ENCODE results near the gene SLC16A2.
"Not testable (repeated sequence)": the region's sequence is repeated elsewhere in the genome, so short reads cannot be mapped to it uniquely, and the experiment has no call there.

The SLC16A2 gene

DNA sequence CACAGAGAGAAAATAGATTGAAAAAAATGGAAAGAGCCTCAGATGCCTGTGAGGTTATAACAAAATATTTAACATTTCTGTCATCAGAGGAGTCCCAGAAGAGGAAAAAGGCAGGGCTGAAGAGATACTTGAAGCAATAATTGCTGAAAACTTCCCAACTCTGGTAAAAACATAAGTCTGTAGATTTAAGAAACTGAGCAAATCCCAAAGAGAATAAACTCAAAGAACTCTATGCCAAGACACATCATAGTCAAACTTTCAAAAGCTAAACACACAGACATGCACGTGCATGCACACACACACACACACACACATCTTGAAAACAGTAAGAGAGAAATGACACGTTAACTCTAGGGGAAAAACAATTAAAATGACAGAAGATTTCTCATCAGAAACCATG is 94.1 kb downstream of the SLC16A2 start:
- H3K4me1 ChIP-seq: no peaks in the 10 kb centered on the region
- H3K4me3 ChIP-seq (ENCODE audit: low read depth, low read length): no peak overlapping the region
- no peak for DNase-seq
- TF ChIP-seq, protein P1, sequence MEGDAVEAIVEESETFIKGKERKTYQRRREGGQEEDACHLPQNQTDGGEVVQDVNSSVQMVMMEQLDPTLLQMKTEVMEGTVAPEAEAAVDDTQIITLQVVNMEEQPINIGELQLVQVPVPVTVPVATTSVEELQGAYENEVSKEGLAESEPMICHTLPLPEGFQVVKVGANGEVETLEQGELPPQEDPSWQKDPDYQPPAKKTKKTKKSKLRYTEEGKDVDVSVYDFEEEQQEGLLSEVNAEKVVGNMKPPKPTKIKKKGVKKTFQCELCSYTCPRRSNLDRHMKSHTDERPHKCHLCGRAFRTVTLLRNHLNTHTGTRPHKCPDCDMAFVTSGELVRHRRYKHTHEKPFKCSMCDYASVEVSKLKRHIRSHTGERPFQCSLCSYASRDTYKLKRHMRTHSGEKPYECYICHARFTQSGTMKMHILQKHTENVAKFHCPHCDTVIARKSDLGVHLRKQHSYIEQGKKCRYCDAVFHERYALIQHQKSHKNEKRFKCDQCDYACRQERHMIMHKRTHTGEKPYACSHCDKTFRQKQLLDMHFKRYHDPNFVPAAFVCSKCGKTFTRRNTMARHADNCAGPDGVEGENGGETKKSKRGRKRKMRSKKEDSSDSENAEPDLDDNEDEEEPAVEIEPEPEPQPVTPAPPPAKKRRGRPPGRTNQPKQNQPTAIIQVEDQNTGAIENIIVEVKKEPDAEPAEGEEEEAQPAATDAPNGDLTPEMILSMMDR (IDR thresholded peaks at IDR 0.05; ENCODE audit: low read depth, low read length): no peak
- no peaks in the 10 kb centered on the region for H3K9me3 ChIP-seq
- no peaks in the 10 kb centered on the region for H3K36me3 ChIP-seq
- H3K27me3 ChIP-seq: no peaks in the 10 kb centered on the region

DNA sequence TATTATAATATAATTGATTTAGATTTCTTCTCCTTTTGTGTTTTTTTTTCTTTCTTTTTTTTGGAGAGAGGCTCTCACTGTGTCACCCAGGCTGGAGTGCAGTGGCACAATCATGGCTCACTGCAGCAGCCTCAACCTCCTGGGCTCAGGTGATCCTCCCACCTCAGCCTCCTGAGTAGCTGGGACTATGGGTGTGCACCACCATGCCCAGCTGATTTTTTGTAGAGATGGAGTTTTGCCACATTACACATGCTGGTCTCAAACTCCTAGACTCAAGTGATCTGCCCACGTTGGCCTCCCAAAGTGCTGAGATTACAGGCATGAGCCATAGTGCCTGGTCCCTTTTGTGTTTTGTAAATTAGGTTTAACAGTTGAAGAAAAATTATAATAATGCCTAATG is 94.7 kb downstream of the SLC16A2 start:
- H3K36me3 ChIP-seq; H3K4me3 ChIP-seq (ENCODE audit: low read depth, low read length); H3K27me3 ChIP-seq; H3K9me3 ChIP-seq; DNase-seq; H3K4me1 ChIP-seq: not testable (repeated sequence)

DNA sequence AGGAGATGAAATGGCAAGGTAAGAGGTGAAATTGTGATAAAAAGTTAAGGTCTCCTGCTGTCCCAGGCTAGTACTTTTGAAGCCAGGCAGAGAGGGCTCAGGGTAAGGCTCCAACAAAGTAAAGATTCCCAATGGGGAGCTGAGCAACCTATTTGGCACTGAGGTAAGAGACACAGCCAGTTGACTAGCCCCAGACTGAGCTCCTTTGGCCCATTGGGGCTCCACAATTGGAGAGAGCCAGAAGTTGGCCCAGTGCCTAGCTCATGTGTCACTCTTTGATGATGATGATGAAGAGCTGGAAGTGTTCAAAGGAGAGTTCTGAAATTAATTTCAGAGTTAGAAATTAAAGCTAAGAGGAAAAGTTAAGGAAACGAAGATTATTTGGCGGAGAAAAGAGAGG is 98.6 kb downstream of the SLC16A2 start:
- Histone ChIP-seq H3K4me3 (ENCODE audit: low read depth, low read length) (no peak overlapping the region), H3K36me3 (no peaks in the 10 kb centered on the region), H3K27me3 (no peaks in the 10 kb centered on the region), H3K9me3 (no peaks in the 10 kb centered on the region), H3K4me1 (no peaks in the 10 kb centered on the region)
- TF ChIP-seq, protein P1 (IDR thresholded peaks at IDR 0.05; ENCODE audit: low read depth, low read length): no peak
- DNase-seq: no peak

DNA sequence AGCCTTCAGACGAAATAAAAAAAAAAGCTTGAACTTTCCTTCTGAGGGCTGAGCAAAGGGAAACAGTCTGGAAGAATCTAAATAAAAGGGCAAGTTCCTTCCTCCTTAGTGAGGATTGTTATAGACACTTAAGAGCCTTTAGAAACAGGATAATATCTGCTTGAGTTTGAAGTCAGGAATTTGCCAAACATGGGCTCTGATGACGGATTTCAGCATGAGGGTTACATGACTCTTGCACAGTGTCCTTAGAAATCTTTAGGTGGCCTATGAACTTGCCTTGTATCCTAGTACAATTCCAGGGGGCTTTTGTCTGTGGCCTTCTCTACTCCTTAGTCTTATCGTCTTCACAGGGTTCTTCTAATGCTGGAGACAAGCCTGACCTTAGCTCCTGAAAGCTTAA is 99.0 kb downstream of the SLC16A2 start:
- H3K4me1 ChIP-seq: no peaks in the 10 kb centered on the region
- no peaks in the 10 kb centered on the region for H3K36me3 ChIP-seq
- H3K4me3 ChIP-seq (ENCODE audit: low read depth, low read length): no peak overlapping the region
- no peak for DNase-seq
- no peaks in the 10 kb centered on the region for H3K27me3 ChIP-seq
- TF ChIP-seq, protein P1 (IDR thresholded peaks at IDR 0.05; ENCODE audit: low read depth, low read length): no peak
- no peaks in the 10 kb centered on the region for H3K9me3 ChIP-seq

DNA sequence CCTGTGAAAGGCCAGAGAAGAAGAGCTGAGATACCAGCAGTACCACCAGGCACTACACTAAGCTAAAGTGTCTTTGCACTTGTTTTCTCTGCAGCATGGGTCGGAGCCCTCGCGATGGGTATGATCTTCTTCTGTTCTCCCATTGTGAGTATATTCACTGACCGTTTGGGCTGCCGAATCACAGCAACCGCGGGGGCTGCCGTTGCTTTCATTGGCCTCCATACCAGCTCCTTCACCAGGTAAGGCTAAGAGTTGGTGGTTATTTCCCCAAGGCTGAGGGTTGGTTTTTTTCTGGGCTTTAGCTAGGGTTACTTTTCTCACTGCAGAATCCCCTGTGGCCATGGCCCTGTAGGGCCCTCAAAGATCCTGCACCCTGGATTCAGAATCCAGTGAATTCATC is 99.6 kb downstream of the SLC16A2 start:
- no peaks in the 10 kb centered on the region for H3K36me3 ChIP-seq
- TF ChIP-seq, protein P1 (IDR thresholded peaks at IDR 0.05; ENCODE audit: low read depth, low read length): no peak
- no peak overlapping the region for H3K4me3 ChIP-seq (ENCODE audit: low read depth, low read length)
- H3K9me3 ChIP-seq: no peaks in the 10 kb centered on the region
- no peaks in the 10 kb centered on the region for H3K4me1 ChIP-seq
- DNase-seq: no peak
- no peaks in the 10 kb centered on the region for H3K27me3 ChIP-seq

DNA sequence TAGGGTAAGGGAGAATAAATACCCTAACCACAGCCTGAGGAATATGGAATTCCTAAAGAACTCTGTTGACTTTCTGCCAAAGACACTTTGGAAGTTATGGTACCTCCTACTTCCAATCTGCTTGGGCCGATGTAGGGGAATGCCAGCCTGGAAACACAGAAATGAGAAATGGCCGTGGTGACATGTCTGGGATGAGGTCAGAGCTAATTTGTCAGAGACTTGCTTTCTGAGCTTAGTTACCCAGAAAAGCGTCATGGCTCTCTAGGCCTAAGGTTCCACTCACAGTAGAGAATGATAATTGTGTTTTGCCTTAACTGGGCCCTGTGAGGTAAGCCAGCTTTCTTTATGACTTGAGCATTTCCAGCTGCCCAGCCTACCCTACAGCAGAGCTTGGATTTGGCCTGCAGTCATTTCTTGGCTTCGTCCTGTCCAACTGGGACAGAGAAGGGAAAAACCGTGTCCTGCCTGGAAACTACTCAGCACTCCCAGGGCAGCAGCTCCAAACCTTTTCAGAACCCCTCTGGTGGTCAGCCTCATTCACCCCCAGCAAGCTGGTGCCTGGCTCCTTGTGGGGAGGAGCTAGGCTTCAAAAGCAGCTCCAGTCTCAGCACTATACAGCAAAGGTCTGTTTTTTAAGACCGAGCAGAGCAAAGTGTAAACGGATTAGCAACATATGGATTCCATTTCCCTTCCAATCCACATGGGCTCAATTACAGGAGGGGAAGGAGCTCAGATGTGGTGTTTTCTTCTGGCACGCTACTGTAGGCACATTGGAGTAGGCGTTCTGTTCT is 100.9 kb downstream of the SLC16A2 start:
- Histone ChIP-seq H3K4me1 (no peaks in the 10 kb centered on the region), H3K9me3 (no peaks in the 10 kb centered on the region), H3K4me3 (ENCODE audit: low read depth, low read length) (no peak overlapping the region), H3K27me3 (no peaks in the 10 kb centered on the region), H3K36me3 (no peaks in the 10 kb centered on the region)
- TF ChIP-seq, protein P1 (IDR thresholded peaks at IDR 0.05; ENCODE audit: low read depth, low read length): no peak
- DNase-seq: no peak
